ENCODE measurements around the gene KCNK15.

The KCNK15 gene

GRCh38 chr20:44723798-44724362, 21.8 kb upstream of the KCNK15 start:
- WGBS (ENCODE audit: extremely low coverage, insufficient coverage, insufficient read length) = no CpG with 5 or more reads among the region's 9 CpGs
- H2AK5ac ChIP-seq (ENCODE audit: low read length) = no peak overlapping the region
- no peak overlapping the region for H3K18ac ChIP-seq (ENCODE audit: low read length)
- H3K4me2 ChIP-seq (ENCODE audit: low read length) = no peak overlapping the region
- no peak overlapping the region for H3K4me3 ChIP-seq (ENCODE audit: low read depth, low read length)
- H4K12ac ChIP-seq (ENCODE audit: low read depth, low read length) = no peak overlapping the region
- no peak overlapping the region for H4K91ac ChIP-seq (ENCODE audit: low read depth, low read length)
- no peak overlapping the region for H3K23ac ChIP-seq (ENCODE audit: low read length)
- H3K27ac ChIP-seq (ENCODE audit: low read depth, low read length) = no peak overlapping the region
- no peak overlapping the region for H2AFZ ChIP-seq (ENCODE audit: insufficient read depth, low read length, poor library complexity)
- H3K9ac ChIP-seq (ENCODE audit: low read length) = no peak overlapping the region
- H3K27me3 ChIP-seq (ENCODE audit: insufficient read depth, low read length) = no peaks in the 10 kb centered on the region
- no peak overlapping the region for H3K4ac ChIP-seq (ENCODE audit: low read depth, low read length)
- no peak overlapping the region for H3K14ac ChIP-seq (ENCODE audit: low read length)
- H4K8ac ChIP-seq (ENCODE audit: low read depth, low read length) = no peak overlapping the region
- H2BK5ac ChIP-seq (ENCODE audit: low read depth, low read length, poor library complexity) = no peak overlapping the region
- H2BK120ac ChIP-seq (ENCODE audit: insufficient read depth, low read length, poor library complexity) = no peak overlapping the region
- no peaks in the 10 kb centered on the region for H3K79me1 ChIP-seq (ENCODE audit: low read length)
- no peak overlapping the region for H2BK12ac ChIP-seq (ENCODE audit: low read length)
- no peaks in the 10 kb centered on the region for H3K9me3 ChIP-seq (ENCODE audit: insufficient read depth, low read depth, low read length)
- H3K4me1 ChIP-seq (ENCODE audit: control insufficient read depth in 1 of 2, insufficient read depth in 2 of 2, low read length in 2 of 2) = peaks cover under 1% of the 10 kb centered on the region in 2 experiments
- no peak for DNase-seq
- no peaks in the 10 kb centered on the region for H3K79me2 ChIP-seq (ENCODE audit: control insufficient read depth, insufficient read depth, low read length, poor library complexity)
- H3K36me3 ChIP-seq (ENCODE audit: control insufficient read depth in 1 of 2, insufficient read depth in 2 of 2, low read length in 2 of 2) = no peaks in the 10 kb centered on the region

DNA sequence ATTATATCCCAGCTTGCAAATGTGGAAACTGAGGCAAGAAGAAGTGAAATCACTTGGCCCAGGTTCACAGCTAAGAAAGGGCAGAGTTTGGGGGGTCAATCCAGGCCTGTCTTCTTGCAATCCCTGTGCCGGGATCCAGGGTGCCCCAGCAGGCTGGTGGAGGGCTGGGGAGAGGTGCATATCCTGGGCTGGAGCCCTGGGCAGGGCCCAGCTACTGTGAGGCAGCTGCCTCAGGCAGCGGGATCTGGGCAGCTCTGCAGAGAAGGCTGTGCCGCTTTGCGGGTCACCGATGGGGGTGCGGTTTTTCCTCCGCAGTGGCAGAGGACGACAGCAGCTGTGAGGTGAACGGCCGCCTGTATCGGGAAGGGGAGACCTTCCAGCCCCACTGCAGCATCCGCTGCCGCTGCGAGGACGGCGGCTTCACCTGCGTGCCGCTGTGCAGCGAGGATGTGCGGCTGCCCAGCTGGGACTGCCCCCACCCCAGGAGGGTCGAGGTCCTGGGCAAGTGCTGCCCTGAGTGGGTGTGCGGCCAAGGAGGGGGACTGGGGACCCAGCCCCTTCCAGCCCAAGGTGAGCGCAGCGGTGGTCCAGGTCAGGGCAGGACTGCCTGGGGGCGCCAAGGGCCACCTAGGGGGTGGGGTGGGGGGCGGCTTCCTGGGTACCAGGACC, 21.1 kb upstream of the KCNK15 start:
- DNase-seq = no peak
- Histone ChIP-seq H2AK5ac (ENCODE audit: low read length) (no peak overlapping the region), H3K79me1 (ENCODE audit: low read length) (no peaks in the 10 kb centered on the region), H2BK5ac (ENCODE audit: low read depth, low read length, poor library complexity) (no peak overlapping the region), H2AFZ (ENCODE audit: insufficient read depth, low read length, poor library complexity) (no peak overlapping the region), H3K36me3 (ENCODE audit: control insufficient read depth in 1 of 2, insufficient read depth in 2 of 2, low read length in 2 of 2) (no peaks in the 10 kb centered on the region), H3K18ac (ENCODE audit: low read length) (no peak overlapping the region), H3K4me1 (ENCODE audit: control insufficient read depth in 1 of 2, insufficient read depth in 2 of 2, low read length in 2 of 2) (peaks cover 3% of the 10 kb centered on the region in 2 experiments), H3K14ac (ENCODE audit: low read length) (no peak overlapping the region), H3K9ac (ENCODE audit: low read length) (no peak overlapping the region), H4K91ac (ENCODE audit: low read depth, low read length) (no peak overlapping the region), H3K79me2 (ENCODE audit: control insufficient read depth, insufficient read depth, low read length, poor library complexity) (no peaks in the 10 kb centered on the region), H4K12ac (ENCODE audit: low read depth, low read length) (no peak overlapping the region), H3K27ac (ENCODE audit: low read depth, low read length) (no peak overlapping the region), H3K9me3 (ENCODE audit: insufficient read depth, low read depth, low read length) (no peaks in the 10 kb centered on the region), H3K4me2 (ENCODE audit: low read length) (no peak overlapping the region), H3K4ac (ENCODE audit: low read depth, low read length) (no peak overlapping the region), H2BK12ac (ENCODE audit: low read length) (no peak overlapping the region), H2BK120ac (ENCODE audit: insufficient read depth, low read length, poor library complexity) (no peak overlapping the region), H3K23ac (ENCODE audit: low read length) (no peak overlapping the region), H3K4me3 (ENCODE audit: low read depth, low read length) (no peak overlapping the region), H3K27me3 (ENCODE audit: insufficient read depth, low read length) (no peaks in the 10 kb centered on the region), H4K8ac (ENCODE audit: low read depth, low read length) (no peak overlapping the region)
- no CpG with 5 or more reads among the region's 26 CpGs for WGBS (ENCODE audit: extremely low coverage, insufficient coverage, insufficient read length)

DNA sequence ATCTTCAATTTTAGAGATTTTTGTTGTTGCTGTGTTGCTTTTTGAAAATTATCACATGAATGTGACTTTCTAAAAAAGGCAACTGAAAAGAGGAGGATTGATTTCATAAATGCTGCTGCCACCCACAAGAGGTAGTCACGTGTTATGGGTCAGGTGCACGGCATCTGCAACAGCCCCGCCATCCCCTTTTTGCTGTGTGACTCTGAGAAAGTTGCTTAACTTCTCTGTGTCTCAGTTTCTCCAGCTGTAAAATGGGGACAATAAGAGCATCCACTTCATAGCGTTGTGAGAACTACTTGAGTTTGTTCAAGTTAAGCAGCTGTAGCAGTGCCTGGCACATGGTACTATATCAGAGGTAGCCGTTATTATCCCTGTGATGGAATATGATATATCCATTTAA, 19.8 kb upstream of the KCNK15 start:
- Histone ChIP-seq H3K79me1 (ENCODE audit: low read length) (no peaks in the 10 kb centered on the region), H3K9ac (ENCODE audit: low read length) (no peak overlapping the region), H3K27ac (ENCODE audit: low read depth, low read length) (no peak overlapping the region), H3K4me1 (ENCODE audit: control insufficient read depth in 1 of 2, insufficient read depth in 2 of 2, low read length in 2 of 2) (peaks cover 3% of the 10 kb centered on the region in 2 experiments), H4K12ac (ENCODE audit: low read depth, low read length) (no peak overlapping the region), H2AK5ac (ENCODE audit: low read length) (no peak overlapping the region), H3K23ac (ENCODE audit: low read length) (no peak overlapping the region), H3K4me3 (ENCODE audit: low read depth, low read length) (no peak overlapping the region), H3K79me2 (ENCODE audit: control insufficient read depth, insufficient read depth, low read length, poor library complexity) (no peaks in the 10 kb centered on the region), H3K4me2 (ENCODE audit: low read length) (no peak overlapping the region), H2BK120ac (ENCODE audit: insufficient read depth, low read length, poor library complexity) (no peak overlapping the region), H2AFZ (ENCODE audit: insufficient read depth, low read length, poor library complexity) (no peak overlapping the region), H2BK5ac (ENCODE audit: low read depth, low read length, poor library complexity) (no peak overlapping the region), H3K36me3 (ENCODE audit: control insufficient read depth in 1 of 2, insufficient read depth in 2 of 2, low read length in 2 of 2) (no peaks in the 10 kb centered on the region), H3K9me3 (ENCODE audit: insufficient read depth, low read depth, low read length) (no peaks in the 10 kb centered on the region), H3K14ac (ENCODE audit: low read length) (no peak overlapping the region), H3K27me3 (ENCODE audit: insufficient read depth, low read length) (no peaks in the 10 kb centered on the region), H3K18ac (ENCODE audit: low read length) (no peak overlapping the region), H4K8ac (ENCODE audit: low read depth, low read length) (no peak overlapping the region), H4K91ac (ENCODE audit: low read depth, low read length) (no peak overlapping the region), H3K4ac (ENCODE audit: low read depth, low read length) (no peak overlapping the region), H2BK12ac (ENCODE audit: low read length) (no peak overlapping the region)
- WGBS (ENCODE audit: extremely low coverage, insufficient coverage, insufficient read length) = no CpG with 5 or more reads among the region's 5 CpGs
- DNase-seq = no peak

- Histone ChIP-seq H3K4me2 (ENCODE audit: low read length) (no peak overlapping the region), H3K27ac (ENCODE audit: low read depth, low read length) (no peak overlapping the region), H2AFZ (ENCODE audit: insufficient read depth, low read length, poor library complexity) (no peak overlapping the region), H3K18ac (ENCODE audit: low read length) (no peak overlapping the region), H4K8ac (ENCODE audit: low read depth, low read length) (no peak overlapping the region), H3K23ac (ENCODE audit: low read length) (no peak overlapping the region), H2BK120ac (ENCODE audit: insufficient read depth, low read length, poor library complexity) (no peak overlapping the region), H3K79me1 (ENCODE audit: low read length) (no peaks in the 10 kb centered on the region), H3K14ac (ENCODE audit: low read length) (no peak overlapping the region), H3K9ac (ENCODE audit: low read length) (no peak overlapping the region), H4K12ac (ENCODE audit: low read depth, low read length) (no peak overlapping the region), H3K4me1 (ENCODE audit: control insufficient read depth in 1 of 2, insufficient read depth in 2 of 2, low read length in 2 of 2) (peaks cover 3% of the 10 kb centered on the region in 2 experiments), H2AK5ac (ENCODE audit: low read length) (no peak overlapping the region), H3K79me2 (ENCODE audit: control insufficient read depth, insufficient read depth, low read length, poor library complexity) (no peaks in the 10 kb centered on the region), H3K4ac (ENCODE audit: low read depth, low read length) (no peak overlapping the region), H3K27me3 (ENCODE audit: insufficient read depth, low read length) (no peaks in the 10 kb centered on the region), H2BK12ac (ENCODE audit: low read length) (no peak overlapping the region), H3K4me3 (ENCODE audit: low read depth, low read length) (peak overlapping the region; percentile 9), H2BK5ac (ENCODE audit: low read depth, low read length, poor library complexity) (no peak overlapping the region), H4K91ac (ENCODE audit: low read depth, low read length) (no peak overlapping the region), H3K9me3 (ENCODE audit: insufficient read depth, low read depth, low read length) (no peaks in the 10 kb centered on the region), H3K36me3 (ENCODE audit: control insufficient read depth in 1 of 2, insufficient read depth in 2 of 2, low read length in 2 of 2) (no peaks in the 10 kb centered on the region)
- no peak for DNase-seq
- no CpG with 5 or more reads among the region's 11 CpGs for WGBS (ENCODE audit: extremely low coverage, insufficient coverage, insufficient read length)
Measured at GRCh38 chr20:44727039-44727438, 18.6 kb upstream of the KCNK15 start.
